MM.1S (cell line): ENCODE measurements around the gene CHPF2.

Experiments
- DNase-seq: peaks from one replicate; pipeline ENCODE4 v3.0.0-alpha.2; 2015
- H2AFZ ChIP-seq: fragments of 300-600 bp; sonication (generic); 2 replicates; pipeline ENCODE4 v1.6.0; 2016; ENCODE audit warnings: antibody characterized with exemption, low read length
- H3F3A ChIP-seq: fragments of 300-600 bp; sonication (generic); 2 replicates; pipeline ENCODE4 v1.6.1; 2016; ENCODE audit warnings: mild to moderate bottlenecking, antibody characterized with exemption, low read length, moderate library complexity, mixed read lengths; ENCODE audit not compliant: insufficient read depth
- H3K27ac ChIP-seq: fragments of 300-600 bp; sonication (generic); 2 replicates; pipeline ENCODE4 v1.5.1; 2016; ENCODE audit warnings: mild to moderate bottlenecking, low read length
- H3K27me3 ChIP-seq: fragments of 300-600 bp; sonication (generic); replicated peaks from 2 replicates; pipeline ENCODE4 v1.6.0; 2016; ENCODE audit warnings: low read length; ENCODE audit not compliant: insufficient read depth
- H3K36me3 ChIP-seq: fragments of 300-600 bp; sonication (generic); replicated peaks from 2 replicates; pipeline ENCODE4 v1.6.1; 2016; ENCODE audit warnings: mild to moderate bottlenecking, low read length, mixed read lengths; ENCODE audit not compliant: insufficient read depth
- H3K4me1 ChIP-seq: fragments of 300-600 bp; sonication (generic); 2 replicates; pipeline ENCODE4 v1.6.1; 2016; ENCODE audit warnings: low read length, mixed read lengths
- H3K4me2 ChIP-seq: fragments of 300-600 bp; sonication (generic); 2 replicates; pipeline ENCODE4 v1.6.0; 2016; ENCODE audit warnings: low read depth, low read length
- H3K4me3 ChIP-seq: fragments of 300-600 bp; sonication (generic); 2 replicates; pipeline ENCODE4 v1.5.1; 2016; ENCODE audit warnings: low read length, mixed read lengths
- H3K79me2 ChIP-seq: fragments of 300-600 bp; sonication (generic); 2 replicates; pipeline ENCODE4 v1.6.1; 2016; ENCODE audit warnings: mixed run types, low read length, mixed read lengths
- H3K9ac ChIP-seq: fragments of 300-600 bp; sonication (generic); 2 replicates; pipeline ENCODE4 v1.6.1; 2016; ENCODE audit warnings: low read length, mixed read lengths
- H3K9me2 ChIP-seq: fragments of 300-600 bp; sonication (generic); replicated peaks from 2 replicates; pipeline ENCODE4 v1.6.1; 2016; ENCODE audit warnings: mild to moderate bottlenecking, low read length, mixed read lengths; ENCODE audit not compliant: insufficient read depth
- H3K9me3 ChIP-seq: fragments of 300-600 bp; sonication (generic); replicated peaks from 2 replicates; pipeline ENCODE4 v1.6.1; 2016; ENCODE audit warnings: mild to moderate bottlenecking, low read length, mixed read lengths; ENCODE audit not compliant: insufficient read depth
- H4K20me1 ChIP-seq: fragments of 300-600 bp; sonication (generic); 2 replicates; pipeline ENCODE4 v1.6.1; 2016; ENCODE audit warnings: mild to moderate bottlenecking, low read length, moderate library complexity, mixed read lengths; ENCODE audit not compliant: insufficient read depth
- CTCF ChIP-seq: fragments of 300-600 bp; sonication (generic); IDR thresholded peaks from 2 replicates; pipeline ENCODE4 v1.5.1; 2016; ENCODE audit warnings: antibody characterized with exemption, low read length, mixed read lengths
- EZH2 ChIP-seq: fragments of 300-600 bp; sonication (generic); optimal IDR thresholded peaks from 2 replicates; pipeline ENCODE3; 2017; ENCODE audit warnings: low read depth, mild to moderate bottlenecking, antibody characterized with exemption, low read length, mixed read lengths
- EZH2phosphoT487 ChIP-seq: fragments of 300-600 bp; sonication (generic); IDR thresholded peaks from 2 replicates; pipeline ENCODE4 v1.6.1; 2018; ENCODE audit warnings: antibody characterized with exemption, low read length

The CHPF2 gene

GRCh38 chr7:151194188-151194587 is 38.1 kb upstream of the CHPF2 start:
- no peak overlapping the region for H3K9ac ChIP-seq
- H3K4me2 ChIP-seq, result no peak overlapping the region
- no peaks in the 10 kb centered on the region for H3K36me3 ChIP-seq
- no peak overlapping the region for H3K4me3 ChIP-seq
- no peaks in the 10 kb centered on the region for H3F3A ChIP-seq
- no peaks in the 10 kb centered on the region for H4K20me1 ChIP-seq
- TF ChIP-seq EZH2phosphoT487 (no peak), CTCF (no peak), EZH2 (no peak)
- no peaks in the 10 kb centered on the region for H3K79me2 ChIP-seq
- no peaks in the 10 kb centered on the region for H3K9me2 ChIP-seq
- H3K27ac ChIP-seq, result no peak overlapping the region
- peaks cover 100% of the 10 kb centered on the region for H3K27me3 ChIP-seq
- no peak overlapping the region for H2AFZ ChIP-seq
- no peak for DNase-seq
- no peaks in the 10 kb centered on the region for H3K9me3 ChIP-seq
- no peaks in the 10 kb centered on the region for H3K4me1 ChIP-seq

GRCh38 chr7:151195616-151196450 is 36.5 kb upstream of the CHPF2 start:
- no peak overlapping the region for H3K9ac ChIP-seq
- H3K9me2 ChIP-seq, result no peaks in the 10 kb centered on the region
- no peaks in the 10 kb centered on the region for H3K9me3 ChIP-seq
- H3K4me3 ChIP-seq, result no peak overlapping the region
- H3K27me3 ChIP-seq, result peaks cover 100% of the 10 kb centered on the region
- TF ChIP-seq CTCF (no peak), EZH2phosphoT487 (no peak), EZH2 (no peak)
- H3K36me3 ChIP-seq, result no peaks in the 10 kb centered on the region
- no peaks in the 10 kb centered on the region for H4K20me1 ChIP-seq
- H2AFZ ChIP-seq, result no peak overlapping the region
- no peaks in the 10 kb centered on the region for H3K4me1 ChIP-seq
- H3K4me2 ChIP-seq, result no peak overlapping the region
- no peak for DNase-seq
- H3K79me2 ChIP-seq, result no peaks in the 10 kb centered on the region
- H3F3A ChIP-seq, result no peaks in the 10 kb centered on the region
- no peak overlapping the region for H3K27ac ChIP-seq

GRCh38 chr7:151197932-151198331 is 34.4 kb upstream of the CHPF2 start:
- peaks cover 100% of the 10 kb centered on the region for H3K27me3 ChIP-seq
- no peaks in the 10 kb centered on the region for H3K79me2 ChIP-seq

More at GRCh38 chr7:151197932-151198331, 34.4 kb upstream of the CHPF2 start:
- no peaks in the 10 kb centered on the region for H3F3A ChIP-seq
- no peaks in the 10 kb centered on the region for H3K9me2 ChIP-seq
- H3K4me1 ChIP-seq, result no peaks in the 10 kb centered on the region
- H4K20me1 ChIP-seq, result no peaks in the 10 kb centered on the region
- no peak overlapping the region for H3K4me3 ChIP-seq
- H2AFZ ChIP-seq, result no peak overlapping the region
- H3K36me3 ChIP-seq, result no peaks in the 10 kb centered on the region
- H3K27ac ChIP-seq, result no peak overlapping the region
- no peak overlapping the region for H3K9ac ChIP-seq
- DNase-seq, result no peak
- H3K4me2 ChIP-seq, result no peak overlapping the region
- TF ChIP-seq EZH2phosphoT487 (no peak), EZH2 (no peak), CTCF (no peak)
- no peaks in the 10 kb centered on the region for H3K9me3 ChIP-seq
